Upper lobe of left lung (tissue), 4 donors: Measurements from ENCODE around the gene POP7.

Source experiments
- POLR2A ChIP-seq, 4 donors: fragments of 450-650 bp; IDR thresholded peaks; one replicate each; pipeline ENCODE4 v1.5.1; 2016 to 2017; ENCODE audit warnings: antibody characterized with exemption in 4 of 4, mild to moderate bottlenecking in 2 of 4
- POLR2AphosphoS5 ChIP-seq, 2 donors: sonication (generic); formaldehyde crosslinking; IDR thresholded peaks; one replicate each; pipeline ENCODE4 v1.5.1; 2017; ENCODE audit warnings: antibody characterized with exemption in 2 of 2
- TF ChIP-seq, protein P1 (sequence below), 6 experiments: fragments of 450-650 bp in 4 of 6; fragments of 200-600 bp in 2 of 6; sonication (generic) in 2 of 6; IDR thresholded peaks; one replicate each; pipeline ENCODE4 v1.5.1; 2016 to 2019; ENCODE audit warnings: antibody characterized with exemption in 6 of 6

DNA sequence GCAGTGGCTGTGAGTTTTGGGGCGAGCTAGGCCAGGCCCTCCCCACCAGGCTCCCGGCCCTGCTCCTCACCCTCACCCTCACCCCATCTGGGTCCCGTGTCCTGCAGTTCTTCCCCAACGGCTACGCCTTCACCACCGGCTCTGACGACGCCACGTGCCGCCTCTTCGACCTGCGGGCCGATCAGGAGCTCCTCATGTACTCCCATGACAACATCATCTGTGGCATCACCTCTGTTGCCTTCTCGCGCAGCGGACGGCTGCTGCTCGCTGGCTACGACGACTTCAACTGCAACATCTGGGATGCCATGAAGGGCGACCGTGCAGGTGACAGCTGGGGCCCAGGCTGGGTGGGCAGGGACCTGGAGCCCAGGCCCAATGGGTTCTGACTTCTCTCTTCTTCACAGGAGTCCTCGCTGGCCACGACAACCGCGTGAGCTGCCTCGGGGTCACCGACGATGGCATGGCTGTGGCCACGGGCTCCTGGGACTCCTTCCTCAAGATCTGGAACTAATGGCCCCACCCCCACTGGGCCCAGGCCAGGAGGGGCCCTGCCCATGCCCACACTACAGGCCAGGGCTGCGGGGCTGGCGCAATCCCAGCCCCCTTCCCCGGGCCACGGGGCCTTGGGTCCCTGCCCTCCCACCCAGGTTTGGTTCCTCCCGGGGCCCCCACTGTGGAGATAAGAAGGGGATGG, 27.5 kb upstream of the POP7 start:
- TF ChIP-seq, protein P1, sequence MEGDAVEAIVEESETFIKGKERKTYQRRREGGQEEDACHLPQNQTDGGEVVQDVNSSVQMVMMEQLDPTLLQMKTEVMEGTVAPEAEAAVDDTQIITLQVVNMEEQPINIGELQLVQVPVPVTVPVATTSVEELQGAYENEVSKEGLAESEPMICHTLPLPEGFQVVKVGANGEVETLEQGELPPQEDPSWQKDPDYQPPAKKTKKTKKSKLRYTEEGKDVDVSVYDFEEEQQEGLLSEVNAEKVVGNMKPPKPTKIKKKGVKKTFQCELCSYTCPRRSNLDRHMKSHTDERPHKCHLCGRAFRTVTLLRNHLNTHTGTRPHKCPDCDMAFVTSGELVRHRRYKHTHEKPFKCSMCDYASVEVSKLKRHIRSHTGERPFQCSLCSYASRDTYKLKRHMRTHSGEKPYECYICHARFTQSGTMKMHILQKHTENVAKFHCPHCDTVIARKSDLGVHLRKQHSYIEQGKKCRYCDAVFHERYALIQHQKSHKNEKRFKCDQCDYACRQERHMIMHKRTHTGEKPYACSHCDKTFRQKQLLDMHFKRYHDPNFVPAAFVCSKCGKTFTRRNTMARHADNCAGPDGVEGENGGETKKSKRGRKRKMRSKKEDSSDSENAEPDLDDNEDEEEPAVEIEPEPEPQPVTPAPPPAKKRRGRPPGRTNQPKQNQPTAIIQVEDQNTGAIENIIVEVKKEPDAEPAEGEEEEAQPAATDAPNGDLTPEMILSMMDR (IDR thresholded peaks at IDR 0.05) = no peak
- TF ChIP-seq POLR2AphosphoS5 (IDR thresholded peaks at IDR 0.05) (no peak), POLR2A (IDR thresholded peaks at IDR 0.05) (no peak)
